GM12801 (cell line): ENCODE data around the gene NEDD9.

Source experiments
- CTCF ChIP-seq: IDR thresholded peaks from one replicate; pipeline ENCODE4 v1.5.1; 2011; ENCODE audit warnings: control low read depth; ENCODE audit not compliant: insufficient read length; ENCODE audit errors: extremely low read depth

Gene NEDD9

GRCh38 chr6:11214084-11214833 lies 18.2 kb downstream of the NEDD9 start:
- TF ChIP-seq CTCF, result no peak

GRCh38 chr6:11213422-11214021 lies 18.9 kb downstream of the NEDD9 start:
- TF ChIP-seq CTCF, result no peak

- TF ChIP-seq CTCF, result no peak
Observed at GRCh38 chr6:11212664-11213063, 19.8 kb downstream of the NEDD9 start.

GRCh38 chr6:11211254-11211653 lies 21.2 kb downstream of the NEDD9 start:
- TF ChIP-seq CTCF, result no peak

GRCh38 chr6:11210386-11211138 lies 21.9 kb downstream of the NEDD9 start:
- no peak for TF ChIP-seq CTCF

- no peak for TF ChIP-seq CTCF
Observed at GRCh38 chr6:11209906-11210305, 22.6 kb downstream of the NEDD9 start.

GRCh38 chr6:11209369-11209768 lies 23.1 kb downstream of the NEDD9 start:
- TF ChIP-seq CTCF, result no peak
